GM21786 (cell line): Measurements from ENCODE around the gene CNTN1.
"Not testable (repeated sequence)": the region's sequence is repeated elsewhere in the genome, so short reads cannot be mapped to it uniquely, and the experiment has no call there.

ENCODE experiments used
- ATAC-seq: cut with Tn5 transposase; IDR thresholded peaks from one replicate; pipeline ENCODE4 v1.9.1; 2021; ENCODE audit not compliant: unreplicated experiment

The CNTN1 gene

GRCh38 chr12:41023836-41024235, 331.6 kb downstream of the CNTN1 start:
- ATAC-seq = no peak

DNA sequence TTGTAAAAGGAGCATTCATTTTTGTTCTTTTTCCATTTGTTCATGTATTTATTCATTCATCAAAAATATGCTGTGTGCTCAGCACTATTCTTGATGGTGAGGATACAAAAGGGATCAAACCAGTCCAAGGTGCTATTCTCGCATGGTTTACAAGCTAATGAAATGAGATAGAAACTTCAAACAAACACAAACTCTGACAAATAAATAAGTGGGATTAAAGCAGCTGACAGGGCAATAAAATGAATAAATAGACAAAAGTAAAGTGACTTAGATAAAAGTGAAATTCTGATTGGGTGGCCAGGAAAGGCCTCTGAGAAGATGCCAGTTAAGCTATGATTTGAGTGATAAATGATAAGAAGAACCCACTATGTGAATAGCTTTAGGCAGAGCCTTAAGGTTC, 333.9 kb downstream of the CNTN1 start:
- no peak for ATAC-seq

DNA sequence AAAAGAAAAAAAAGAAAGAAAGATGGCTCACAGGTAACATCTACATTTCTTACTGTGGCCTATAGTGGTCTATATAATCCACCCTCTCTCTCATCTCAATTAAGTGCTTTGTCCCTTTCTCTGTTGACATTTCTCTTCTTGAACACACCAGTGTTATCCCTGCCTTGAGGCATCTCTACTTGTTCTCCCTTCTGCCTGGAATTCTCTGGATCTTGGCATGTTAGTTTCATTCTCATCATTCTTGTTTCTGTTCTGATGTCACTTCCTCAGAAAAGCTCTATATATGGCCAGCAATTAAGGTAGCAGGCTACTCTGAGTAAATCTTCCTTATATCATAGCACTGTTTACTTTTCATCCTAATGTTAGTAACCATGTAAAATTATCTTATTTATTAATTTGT, 340.1 kb downstream of the CNTN1 start:
- ATAC-seq = no peak

DNA sequence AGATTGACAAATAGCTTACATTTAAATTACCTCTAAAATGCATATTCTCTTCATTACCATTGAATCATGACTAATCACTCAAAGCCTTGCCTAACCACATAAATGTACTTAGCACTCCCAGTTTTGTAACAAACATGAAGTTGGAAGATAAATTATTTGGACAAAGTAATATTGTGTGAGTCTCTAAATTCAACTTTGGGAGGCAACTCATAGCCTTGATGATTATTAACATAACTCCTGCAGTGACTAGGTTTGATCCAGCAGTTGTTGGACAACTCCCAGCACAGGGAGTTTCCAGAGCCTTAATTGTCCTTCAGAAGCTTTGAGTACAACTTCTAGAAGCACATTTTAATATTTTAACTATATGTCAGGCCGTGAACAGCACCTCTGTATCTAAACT, 342.4 kb downstream of the CNTN1 start:
- ATAC-seq = no peak

GRCh38 chr12:41039461-41039860, 347.2 kb downstream of the CNTN1 start:
- ATAC-seq = no peak

DNA sequence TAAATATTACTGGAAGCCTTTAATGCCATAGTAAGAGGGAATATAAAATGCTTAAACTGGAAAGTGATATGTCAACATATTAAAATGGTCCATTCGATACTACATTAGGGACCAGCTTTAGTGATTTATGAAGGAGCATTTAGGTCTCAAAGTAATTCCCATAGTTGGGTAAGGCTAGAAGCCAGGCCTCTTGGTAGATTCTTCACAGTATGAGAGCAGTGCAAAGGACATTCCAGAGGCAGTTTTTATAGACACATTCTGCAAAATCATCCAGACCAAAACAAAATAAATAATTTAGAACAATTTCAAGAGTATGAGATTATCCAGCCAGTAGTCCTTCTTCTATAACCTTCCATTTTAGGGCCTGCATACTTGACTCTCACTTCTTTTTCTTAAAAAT, 353.3 kb downstream of the CNTN1 start:
- ATAC-seq = no peak

DNA sequence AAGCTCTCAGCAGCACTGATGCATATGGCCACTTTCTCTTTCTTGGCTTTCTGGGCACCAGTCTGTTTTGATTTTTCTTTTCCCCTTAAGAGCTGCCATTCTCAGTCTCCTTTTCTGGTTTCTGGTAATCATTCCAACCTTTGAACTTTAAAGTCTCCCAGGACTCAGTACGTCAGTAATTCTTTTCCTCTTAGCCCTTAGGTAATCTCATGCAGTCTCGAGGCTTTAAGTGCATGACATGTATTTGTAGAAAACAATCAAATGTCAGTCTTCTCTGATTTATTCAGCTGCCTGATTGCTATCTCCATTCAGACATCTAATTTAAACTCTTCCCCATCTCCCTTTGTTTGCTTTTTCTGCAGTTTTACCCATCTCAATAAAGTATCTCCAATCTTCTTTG, 356.8 kb downstream of the CNTN1 start:
- no peak for ATAC-seq

DNA sequence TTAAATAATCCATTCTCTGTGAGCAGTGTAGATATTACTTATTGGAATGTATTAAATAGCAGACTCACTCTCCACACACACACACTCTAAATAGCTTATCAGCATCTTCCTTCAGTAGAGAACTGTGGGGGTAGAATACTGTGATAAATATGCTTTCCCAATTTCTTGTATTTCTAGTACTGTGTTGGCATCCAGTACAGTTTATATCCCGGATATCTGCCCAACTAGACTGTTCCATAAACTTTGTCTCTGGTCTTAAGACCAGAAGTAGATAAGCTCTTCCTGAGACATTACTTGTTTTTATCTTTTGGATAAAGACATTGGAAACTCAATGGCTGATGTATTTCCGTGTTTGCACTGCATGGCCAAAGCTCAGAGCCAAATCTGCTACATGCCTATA, 359.7 kb downstream of the CNTN1 start:
- no peak for ATAC-seq

DNA sequence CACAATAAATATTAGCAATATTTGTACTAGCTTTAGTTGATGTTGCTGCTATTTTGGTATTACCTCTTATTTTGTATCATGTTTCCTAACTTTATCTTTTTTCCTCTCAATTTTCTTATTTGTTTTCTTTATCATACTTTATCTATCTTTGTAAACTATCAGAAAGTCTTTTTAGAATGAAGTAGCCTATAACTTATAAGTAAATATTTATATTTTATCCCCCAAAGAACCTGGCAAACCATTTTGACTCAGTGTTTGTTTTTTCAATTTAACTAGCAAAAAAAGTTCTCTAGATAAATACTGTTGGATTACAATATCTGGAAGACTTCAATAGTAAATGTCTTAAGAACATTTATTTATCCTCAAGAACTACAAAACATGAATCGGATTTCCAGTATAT, 360.2 kb downstream of the CNTN1 start:
- no peak for ATAC-seq

- no peak for ATAC-seq
Observed at GRCh38 chr12:41053046-41053445, 360.8 kb downstream of the CNTN1 start.

- ATAC-seq = no peak
Observed at GRCh38 chr12:41055875-41056577, 363.8 kb downstream of the CNTN1 start.

- no peak for ATAC-seq
Observed at GRCh38 chr12:41058266-41058665, 366.0 kb downstream of the CNTN1 start.

DNA sequence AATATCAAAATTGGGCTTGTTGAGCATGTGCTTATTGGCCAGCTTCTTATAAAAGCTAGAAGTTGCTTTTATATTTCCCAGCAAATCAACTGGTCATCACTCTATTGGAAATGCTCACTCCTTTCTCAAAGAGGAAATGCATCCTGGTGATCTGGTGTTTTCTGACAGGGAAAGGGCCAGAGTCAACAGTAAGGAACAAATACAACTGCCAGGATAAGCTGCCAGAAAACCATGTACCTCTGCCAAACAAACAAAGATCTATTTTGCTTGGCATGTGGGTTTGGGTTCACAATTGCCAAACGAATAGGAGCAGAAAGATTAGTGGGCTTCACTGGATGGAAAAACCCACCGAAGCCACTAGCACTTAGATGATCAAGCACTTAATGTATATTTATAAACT, 369.0 kb downstream of the CNTN1 start:
- no peak for ATAC-seq

GRCh38 chr12:41064411-41064810, 372.2 kb downstream of the CNTN1 start:
- ATAC-seq = no peak

GRCh38 chr12:41067941-41068645, 375.9 kb downstream of the CNTN1 start:
- no peak for ATAC-seq

- peak; percentile 63 for ATAC-seq
Observed at GRCh38 chr12:41073633-41074472, 381.6 kb downstream of the CNTN1 start.

GRCh38 chr12:41074473-41074769, 382.2 kb downstream of the CNTN1 start:
- peak; percentile 19 for ATAC-seq

GRCh38 chr12:41076114-41076513, 383.9 kb downstream of the CNTN1 start:
- no peak for ATAC-seq

DNA sequence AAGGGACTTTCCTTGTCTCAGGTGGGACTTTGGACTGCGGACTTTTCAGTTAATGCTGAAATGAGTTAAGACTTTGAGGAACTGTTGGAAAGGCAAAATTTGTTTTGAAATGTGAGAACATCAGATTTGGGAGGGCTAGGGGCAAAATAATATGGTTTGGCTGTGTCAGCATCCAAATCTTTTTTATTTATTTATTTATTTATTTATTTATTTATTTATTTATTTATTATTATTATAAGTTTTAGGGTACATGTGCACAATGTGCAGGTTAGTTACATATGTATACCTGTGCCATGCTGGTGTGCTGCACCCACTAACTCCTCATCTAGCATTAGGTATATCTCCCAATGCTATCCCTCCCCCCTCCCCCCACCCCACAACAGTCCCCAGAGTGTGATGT, 389.0 kb downstream of the CNTN1 start:
- not testable (repeated sequence) for ATAC-seq

DNA sequence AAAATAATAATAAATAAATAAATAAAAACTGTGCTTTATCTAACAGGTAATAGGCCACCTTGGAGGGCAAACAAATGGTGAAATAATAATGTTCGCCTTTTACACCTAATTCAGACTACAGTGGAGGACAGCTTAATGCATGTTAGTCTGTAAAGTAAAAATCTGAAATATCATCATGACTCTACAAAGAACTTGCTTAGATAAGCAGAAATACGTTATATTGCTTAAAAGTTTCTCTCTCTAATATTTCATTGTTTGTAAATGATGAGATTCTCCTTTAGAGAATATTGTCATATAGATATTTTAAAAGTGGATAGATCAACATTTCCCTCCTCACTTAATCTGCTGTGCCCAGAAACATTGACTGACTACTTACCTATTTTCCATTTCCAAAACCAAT, 397.2 kb downstream of the CNTN1 start:
- no peak for ATAC-seq

DNA sequence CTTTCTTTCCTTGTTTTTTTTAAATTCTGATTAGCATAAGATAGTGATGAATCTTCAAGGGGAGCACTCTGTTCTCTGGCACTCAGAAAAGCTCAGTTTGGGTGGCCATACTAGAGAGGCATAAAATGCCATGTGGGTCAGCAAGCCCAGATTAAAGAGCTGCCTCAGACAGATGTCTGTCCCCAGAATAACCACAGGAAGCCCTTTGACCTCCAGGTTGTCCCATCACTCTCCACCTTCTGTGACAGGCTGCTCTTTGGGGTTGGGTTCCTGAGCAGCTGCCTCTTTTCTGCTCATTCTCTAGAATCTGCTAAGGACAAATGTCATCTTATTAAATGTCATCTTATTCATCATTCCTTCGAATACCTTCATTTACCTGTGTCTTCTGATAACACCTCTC, 399.9 kb downstream of the CNTN1 start:
- no peak for ATAC-seq

- ATAC-seq = no peak
Observed at GRCh38 chr12:41096797-41097196, 404.6 kb downstream of the CNTN1 start.
